GM12878 (cell line): ENCODE measurements around the gene TMEM30A. TPM values are rescaled to one million over a fixed set of nuclear protein-coding genes. Genes with fewer than 3 reads are reported as not detected.
A peak's percentile ranks its signal among the peaks of the same experiment; 100 is the strongest.

Experiments
- ATAC-seq: fragments of 200-7000 bp; cut with Tn5 transposase; 3 replicates; pipeline ENCODE4 v1.9.1; 2020; ENCODE audit warnings: mild to moderate bottlenecking, moderate library complexity
- Bru-seq: library from RNA; stranded (reverse); fragments of 400-500 nt; gene quantifications from one replicate; lab custom pipeline; 2021; lab: Mats Ljungman, UMichigan
- BruChase-seq, 2 experiments: library from RNA; stranded (reverse); fragments of 400-500 nt; gene quantifications; one replicate each; lab custom pipeline; 2021; lab: Mats Ljungman, UMichigan
- BruUV-seq: library from RNA; stranded (reverse); fragments of 400-500 nt; replicated peaks from 2 replicates; lab custom pipeline; 2021; lab: Mats Ljungman, UMichigan
- CTCF ChIA-PET: fragments of 300-600 bp; sonication (Branson Sonifier 250); formaldehyde crosslinking; extraction: SDS; loops from one replicate; lab custom pipeline; 2021; ENCODE audit warnings: inconsistent platforms; lab: Yijun Ruan, JAX
- POLR2A ChIA-PET: fragments of 350-600 bp; formaldehyde crosslinking; extraction: SDS; loops from one replicate; lab custom pipeline; 2021; ENCODE audit warnings: inconsistent platforms; lab: Charles Lee
- RAD21 ChIA-PET: fragments of 300-600 bp; sonication (Branson Sonifier 250); formaldehyde crosslinking; loops from one replicate; lab custom pipeline; 2023; ENCODE audit warnings: antibody characterized with exemption; ENCODE audit not compliant: unreplicated experiment; lab: Charles Lee
- SMC1A ChIA-PET: fragments of 300-600 bp; sonication (Branson Sonifier 250); formaldehyde crosslinking; loops from one replicate; lab custom pipeline; 2023; ENCODE audit not compliant: unreplicated experiment, uncharacterized antibody; lab: Charles Lee
- DNase-seq: peaks from one replicate; pipeline ENCODE4 v3.0.0-alpha.2; 2011; ENCODE audit warnings: low read depth, low spot score
- FAIRE-seq: peaks from 3 replicates; lab custom pipeline; 2011; peaks lifted over from hg19 to GRCh38; lab: Jason Lieb, UNC
- H2AFZ ChIP-seq: 2 replicates; pipeline ENCODE4 v1.6.0; 2011; ENCODE audit warnings: low read depth, low read length, control low read depth; ENCODE audit not compliant: control insufficient read depth
- H3K27ac ChIP-seq: 2 replicates; pipeline ENCODE4 v1.5.1; 2011; ENCODE audit warnings: control low read depth; ENCODE audit not compliant: control insufficient read depth, insufficient read depth
- H3K27me3 ChIP-seq, 2 experiments: replicated peaks in 1 of 2; 2 replicates each; pipeline versions ENCODE4 v1.6.0 to v1.6.1; 2011; ENCODE audit warnings: low read length in 1 of 2; ENCODE audit not compliant: control insufficient read depth in 2 of 2, insufficient read depth in 2 of 2
- H3K36me3 ChIP-seq, 2 experiments: 2 replicates each; pipeline ENCODE4 v1.5.1; 2011; ENCODE audit warnings: low read length in 1 of 2; ENCODE audit not compliant: control insufficient read depth in 2 of 2, insufficient read depth in 2 of 2
- H3K4me1 ChIP-seq: 2 replicates; pipeline ENCODE4 v1.6.1; 2011; ENCODE audit warnings: mild to moderate bottlenecking, low read length, moderate library complexity, mixed read lengths; ENCODE audit not compliant: control insufficient read depth, insufficient read depth
- H3K4me2 ChIP-seq: 2 replicates; pipeline ENCODE4 v1.6.0; 2011; ENCODE audit warnings: control low read depth; ENCODE audit not compliant: control insufficient read depth, insufficient read depth
- H3K4me3 ChIP-seq: fragments of 200-600 bp; sonication (generic); 2 replicates; pipeline ENCODE4 v1.5.1; 2016
- H3K79me2 ChIP-seq: 2 replicates; pipeline ENCODE4 v1.6.0; 2011; ENCODE audit warnings: low read length; ENCODE audit not compliant: control insufficient read depth, insufficient read depth
- H3K9ac ChIP-seq: 2 replicates; pipeline ENCODE4 v1.8.0; 2011; ENCODE audit warnings: low read length, control low read depth, mixed read lengths; ENCODE audit not compliant: control insufficient read depth, insufficient read depth
- H3K9me3 ChIP-seq: replicated peaks from 3 replicates; pipeline ENCODE4 v1.5.1; 2011; ENCODE audit warnings: mild to moderate bottlenecking, low read length; ENCODE audit not compliant: control insufficient read depth, insufficient read depth
- H4K20me1 ChIP-seq: 2 replicates; pipeline ENCODE4 v1.6.0; 2011; ENCODE audit not compliant: control insufficient read depth, insufficient read depth
- BACH1 ChIP-seq: fragments of 450-650 bp; IDR thresholded peaks from 2 replicates; pipeline ENCODE4 v1.6.1; 2017; ENCODE audit warnings: mild to moderate bottlenecking, borderline replicate concordance
- FOS ChIP-seq: IDR thresholded peaks from 3 replicates; pipeline ENCODE4 v1.6.1; 2011; ENCODE audit warnings: borderline replicate concordance; ENCODE audit not compliant: insufficient read length; ENCODE audit errors: extremely low read depth
- NFXL1 ChIP-seq: fragments of 450-650 bp; IDR thresholded peaks from 2 replicates; pipeline ENCODE4 v1.6.1; 2017; ENCODE audit warnings: antibody characterized with exemption, mild to moderate bottlenecking, borderline replicate concordance
- PAX5 ChIP-seq: IDR thresholded peaks from 2 replicates; pipeline ENCODE4 v1.6.1; 2011; ENCODE audit warnings: low read depth, low read length, borderline replicate concordance
- STAT3 ChIP-seq: IDR thresholded peaks from 2 replicates; pipeline ENCODE4 v1.6.1; 2011; ENCODE audit warnings: low read depth, low read length, improper control_type of control experiment
- WGBS: methylation state at CpG from one replicate; pipeline ENCODE4 v1.1.6; 2016; ENCODE audit warnings: low lambda C conversion rate; ENCODE audit not compliant: insufficient replicate concordance, insufficient coverage; ENCODE audit errors: missing lambda C conversion rate; 5-methylcytosine and 5-hydroxymethylcytosine counted together
- in situ Hi-C: fragments of 300-500 bp; cut with MboI; formaldehyde crosslinking; loops from 9 replicates; pipeline ENCODE4 v1.14.3; 2018; ENCODE audit warnings: mixed read lengths
- intact Hi-C: fragments of 100-400 bp; cut with micrococcal nuclease; formaldehyde crosslinking; loops from one replicate; pipeline ENCODE4 v1.14.2; 2022; ENCODE audit not compliant: unreplicated experiment
- long read RNA-seq, 2 experiments: library from polyadenylated mRNA; unstranded; transcript quantifications; one replicate each; pipeline ENCODE4 v2.0.0, GENCODE V29; 2019 to 2020
- polyA minus RNA-seq, 3 experiments: library from RNA; depleted of rRNA, polyadenylated mRNA; stranded (reverse); fragments of >200 nt; gene quantifications; 2 replicates each; pipeline ENCODE4 v1.2.3, GENCODE V29; 2011
- polyA plus RNA-seq, 11 experiments: library from polyadenylated mRNA; depleted of rRNA in 4 of 11; unstranded in 6 of 11; stranded (reverse) in 5 of 11; fragments of >200 nt; fragmentation: Nextera tagmentation in 4 of 11; fragmentation: Illumina TruSeq in 1 of 11; extraction: Ambion mirVana in 4 of 11; extraction: Trizol in 1 of 11; gene quantifications; 1 replicate in 1 of 11; 2 replicates in 10 of 11; pipeline versions ENCODE4 v1.2.1 to v1.2.3, GENCODE V29; 2011 to 2016; ENCODE audit warnings: inconsistent platforms in 2 of 11, missing spikeins in 2 of 11, low read depth in 1 of 11
- total RNA-seq, 4 experiments: library from RNA; depleted of rRNA in 3 of 4; stranded (reverse); fragments of >200 nt in 3 of 4; fragmentation: Illumina TruSeq in 1 of 4; extraction: Trizol in 1 of 4; gene quantifications; 2 replicates each; pipeline versions ENCODE4 v1.2.1 to v1.2.3, GENCODE V29; 2013 to 2021
- TF ChIP-seq, protein P1 (sequence below): fragments of 450-650 bp; formaldehyde crosslinking; IDR thresholded peaks from 2 replicates; pipeline ENCODE4 v1.4.0; 2020; ENCODE audit warnings: mild to moderate bottlenecking, moderate library complexity
- TF ChIP-seq, protein P2 (sequence below): IDR thresholded peaks from 2 replicates; pipeline ENCODE4 v1.6.1; 2011; ENCODE audit warnings: borderline replicate concordance, low read depth, mild to moderate bottlenecking, moderate library complexity, low read length; ENCODE audit not compliant: insufficient read depth, poor library complexity, severe bottlenecking

The TMEM30A gene
- 169 and 195 TPM in 2 replicates for total RNA-seq (2013; cell fraction: nucleolus; rRNA removed)
- total RNA-seq (2014; rRNA removed) (39.0 and 48.1 TPM in 2 replicates), total RNA-seq (2014; rRNA removed; fragmentation: Illumina TruSeq; extraction: Trizol) (47.6 and 48.1 TPM in 2 replicates), total RNA-seq (2021) (58.0 and 62.8 TPM in 2 replicates), polyA plus RNA-seq (2011; rRNA removed) (43.9 and 69.5 TPM in 2 replicates), polyA plus RNA-seq (2014; fragmentation: Illumina TruSeq; extraction: Trizol) (42.6 and 55.6 TPM in 2 replicates), polyA plus RNA-seq (2014; fragmentation: Nextera tagmentation; extraction: Ambion mirVana) (10 to 100 TPM; 11.9 to 23.1 TPM), polyA plus RNA-seq (2014; rRNA removed) (24.3 and 28.3 TPM in 2 replicates), polyA plus RNA-seq (2016; fragmentation: Nextera tagmentation; extraction: Ambion mirVana) (10 to 100 TPM; 54.4 to 61.6 TPM), polyA minus RNA-seq (2011; rRNA and poly(A)+ RNA removed) (24.1 and 62.2 TPM in 2 replicates), Bru-seq, nascent RNA (percentile 97 among the genes with signal in this experiment), BruChase-seq, experiment 1, labeled RNA remaining after a 6-hour chase (percentile 99 among the genes with signal in this experiment), BruChase-seq, experiment 2, labeled RNA remaining after a 2-hour chase (percentile 98 among the genes with signal in this experiment)
- polyA plus RNA-seq (2011; ENCODE audit: low read depth), result 23.3 TPM
- polyA plus RNA-seq (2011; cell fraction: cytosol; rRNA removed), result 12.7 and 18.6 TPM in 2 replicates
- 22.6 and 29.9 TPM in 2 replicates for polyA plus RNA-seq (2011; cell fraction: nucleus; rRNA removed)
- 43.0 and 53.2 TPM in 2 replicates for polyA plus RNA-seq (2012)
- polyA minus RNA-seq (2011; cell fraction: cytosol; rRNA and poly(A)+ RNA removed), result 12.4 and 20.5 TPM in 2 replicates
- 16.3 and 21.0 TPM in 2 replicates for polyA minus RNA-seq (2011; cell fraction: nucleus; rRNA and poly(A)+ RNA removed)
- long read RNA-seq, experiment 1, full-length matches to known transcripts, result 36 of 41 reads
- long read RNA-seq, experiment 1, partial matches to known transcripts, result 3 of 41 reads
- long read RNA-seq, experiment 1, other reads (novel, unspliced or antisense), result 2 of 41 reads
- long read RNA-seq, experiment 2, full-length matches to known transcripts, result 50 of 115 reads
- long read RNA-seq, experiment 2, partial matches to known transcripts, result 22 of 115 reads
- long read RNA-seq, experiment 2, other reads (novel, unspliced or antisense), result 43 of 115 reads

DNA sequence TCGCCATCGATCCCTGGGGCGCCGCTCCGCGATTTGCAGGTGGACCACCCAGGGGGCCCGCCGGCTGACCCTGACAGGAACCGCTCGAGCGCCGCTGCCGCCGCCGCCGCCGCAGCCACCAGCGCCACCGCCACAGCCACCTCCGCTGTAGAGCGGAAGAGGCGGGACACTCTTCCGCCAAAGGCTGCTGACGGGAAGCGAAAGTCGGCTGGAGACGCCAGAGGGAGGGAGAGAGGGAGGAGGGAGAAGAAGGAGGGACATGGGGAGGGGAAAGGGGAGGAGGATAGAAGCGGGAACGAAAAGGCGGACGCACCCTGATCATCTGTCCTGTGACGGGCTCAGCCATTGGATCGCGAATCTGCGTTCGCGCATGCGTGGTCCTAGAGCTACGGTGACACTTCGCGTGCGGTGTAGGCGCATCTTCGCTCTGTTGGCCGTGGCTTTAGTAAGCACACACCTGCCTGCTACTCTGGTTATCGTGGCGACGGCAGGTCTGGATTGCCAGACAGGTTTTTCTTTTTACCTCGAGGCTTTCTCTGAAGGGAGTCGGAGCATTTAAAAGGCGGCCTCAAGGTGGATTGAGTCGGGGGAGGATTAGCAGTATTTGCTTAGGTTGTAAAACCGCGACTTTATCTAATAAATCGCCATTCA lies at the start of gene TMEM30A:
TSS of gene TMEM30A (minus strand) at position 161 of the 651 bp plus-strand sequence. CDS start at position 7, 154 bp downstream.
- H3K4me1 ChIP-seq, result no peaks in the 10 kb centered on the region
- BruUV-seq, result no TSS peak
- ChIA-PET RAD21 (interaction anchor here (0.7 to 9.2 kb wide), 8 partner anchors 9 to 262 kb away, joined by 3 to 142 read pairs (median 4); partner anchors contain the start of genes COX7A2 and FILIP1), POLR2A (interaction anchor here (1.0 to 3.3 kb wide), 11 partner anchors 9 to 454 kb away, joined by 3 to 23 read pairs (median 5); partner anchors contain the start of genes COX7A2, FILIP1 and SENP6), CTCF (interaction anchor here (0.5 to 9.1 kb wide), 4 partner anchors 13 to 439 kb away, joined by 4 to 163 read pairs (median 6); no protein-coding TSS in a partner anchor), SMC1A (interaction anchor here (0.9 to 12.7 kb wide), 5 partner anchors 9 to 239 kb away, joined by 3 to 196 read pairs (median 4); partner anchors contain the start of gene COX7A2)
- in situ Hi-C loops (loop anchor here (10.0 kb wide), 1 partner anchor 470 kb away; no protein-coding TSS in a partner anchor), intact Hi-C loops (loop anchor here (1.0 to 5.0 kb wide), 6 partner anchors 18 to 1762 kb away; partner anchors contain the start of genes COX7A2, EEF1A1, FILIP1 and MYO6)
- peak within 1 kb of the TSS; percentile 70 for H2AFZ ChIP-seq
- H3K27me3 ChIP-seq, result no peaks in the 10 kb centered on the region
- FAIRE-seq, result peak; percentile 98
- H3K36me3 ChIP-seq, result no peaks in the 10 kb centered on the region
- peak within 1 kb of the TSS; percentile 94 for H3K4me3 ChIP-seq
- peak within 1 kb of the TSS; percentile 80 for H3K27ac ChIP-seq
- peak within 1 kb of the TSS; percentile 89 for H3K4me2 ChIP-seq
- peak within 1 kb of the TSS; percentile 91 for H3K9ac ChIP-seq
- no peaks in the 10 kb centered on the region for H3K9me3 ChIP-seq
- 1% methylated on average over 51 of the region's 55 CpGs for WGBS
- DNase-seq, result peak; percentile 100
- ATAC-seq, result peak; percentile 80
- H4K20me1 ChIP-seq, result no peaks in the 10 kb centered on the region
- peaks cover 84% of the 10 kb centered on the region for H3K79me2 ChIP-seq
- TF ChIP-seq FOS, result no peak
- TF ChIP-seq PAX5, result peak; percentile 84; the same call in 1 of the 2 replicates
- TF ChIP-seq, protein P1, sequence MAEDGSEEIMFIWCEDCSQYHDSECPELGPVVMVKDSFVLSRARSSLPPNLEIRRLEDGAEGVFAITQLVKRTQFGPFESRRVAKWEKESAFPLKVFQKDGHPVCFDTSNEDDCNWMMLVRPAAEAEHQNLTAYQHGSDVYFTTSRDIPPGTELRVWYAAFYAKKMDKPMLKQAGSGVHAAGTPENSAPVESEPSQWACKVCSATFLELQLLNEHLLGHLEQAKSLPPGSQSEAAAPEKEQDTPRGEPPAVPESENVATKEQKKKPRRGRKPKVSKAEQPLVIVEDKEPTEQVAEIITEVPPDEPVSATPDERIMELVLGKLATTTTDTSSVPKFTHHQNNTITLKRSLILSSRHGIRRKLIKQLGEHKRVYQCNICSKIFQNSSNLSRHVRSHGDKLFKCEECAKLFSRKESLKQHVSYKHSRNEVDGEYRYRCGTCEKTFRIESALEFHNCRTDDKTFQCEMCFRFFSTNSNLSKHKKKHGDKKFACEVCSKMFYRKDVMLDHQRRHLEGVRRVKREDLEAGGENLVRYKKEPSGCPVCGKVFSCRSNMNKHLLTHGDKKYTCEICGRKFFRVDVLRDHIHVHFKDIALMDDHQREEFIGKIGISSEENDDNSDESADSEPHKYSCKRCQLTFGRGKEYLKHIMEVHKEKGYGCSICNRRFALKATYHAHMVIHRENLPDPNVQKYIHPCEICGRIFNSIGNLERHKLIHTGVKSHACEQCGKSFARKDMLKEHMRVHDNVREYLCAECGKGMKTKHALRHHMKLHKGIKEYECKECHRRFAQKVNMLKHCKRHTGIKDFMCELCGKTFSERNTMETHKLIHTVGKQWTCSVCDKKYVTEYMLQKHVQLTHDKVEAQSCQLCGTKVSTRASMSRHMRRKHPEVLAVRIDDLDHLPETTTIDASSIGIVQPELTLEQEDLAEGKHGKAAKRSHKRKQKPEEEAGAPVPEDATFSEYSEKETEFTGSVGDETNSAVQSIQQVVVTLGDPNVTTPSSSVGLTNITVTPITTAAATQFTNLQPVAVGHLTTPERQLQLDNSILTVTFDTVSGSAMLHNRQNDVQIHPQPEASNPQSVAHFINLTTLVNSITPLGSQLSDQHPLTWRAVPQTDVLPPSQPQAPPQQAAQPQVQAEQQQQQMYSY (CRISPR knock-in tag), result no peak
- TF ChIP-seq BACH1, result no peak; the same call in 1 of the 2 replicates
- no peak for TF ChIP-seq NFXL1
- TF ChIP-seq, protein P2, sequence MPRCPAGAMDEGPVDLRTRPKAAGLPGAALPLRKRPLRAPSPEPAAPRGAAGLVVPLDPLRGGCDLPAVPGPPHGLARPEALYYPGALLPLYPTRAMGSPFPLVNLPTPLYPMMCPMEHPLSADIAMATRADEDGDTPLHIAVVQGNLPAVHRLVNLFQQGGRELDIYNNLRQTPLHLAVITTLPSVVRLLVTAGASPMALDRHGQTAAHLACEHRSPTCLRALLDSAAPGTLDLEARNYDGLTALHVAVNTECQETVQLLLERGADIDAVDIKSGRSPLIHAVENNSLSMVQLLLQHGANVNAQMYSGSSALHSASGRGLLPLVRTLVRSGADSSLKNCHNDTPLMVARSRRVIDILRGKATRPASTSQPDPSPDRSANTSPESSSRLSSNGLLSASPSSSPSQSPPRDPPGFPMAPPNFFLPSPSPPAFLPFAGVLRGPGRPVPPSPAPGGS, result no peak
- no peak for TF ChIP-seq STAT3
